Measurements from ENCODE around the gene DLGAP4.
"Not testable (repeated sequence)": the region's sequence is repeated elsewhere in the genome, so short reads cannot be mapped to it uniquely, and the experiment has no call there.

The DLGAP4 gene

GRCh38 chr20:36499723-36500501 is 193.8 kb downstream of the DLGAP4 start:
- no peak for DNase-seq (ENCODE audit: low spot score)

- peak; percentile 12 for DNase-seq (ENCODE audit: low spot score)
These were observed 195.3 kb downstream of the DLGAP4 start for GRCh38 chr20:36501367-36502006.

- no peak for DNase-seq (ENCODE audit: low spot score)
These were observed 198.2 kb downstream of the DLGAP4 start for GRCh38 chr20:36504295-36504694.

GRCh38 chr20:36506253-36506652 is 200.1 kb downstream of the DLGAP4 start:
- DNase-seq (ENCODE audit: low spot score): peak; percentile 26

- DNase-seq (ENCODE audit: low spot score): no peak
These were observed 201.6 kb downstream of the DLGAP4 start for GRCh38 chr20:36507746-36508145.

- DNase-seq (ENCODE audit: low spot score): no peak
These were observed 213.0 kb downstream of the DLGAP4 start for GRCh38 chr20:36519012-36519719.

- no peak for DNase-seq (ENCODE audit: low spot score)
These were observed 213.8 kb downstream of the DLGAP4 start for GRCh38 chr20:36519944-36520343.

- no peak for DNase-seq (ENCODE audit: low spot score)
These were observed 215.4 kb downstream of the DLGAP4 start for GRCh38 chr20:36521526-36521925.

- DNase-seq (ENCODE audit: low spot score): not testable (repeated sequence)
These were observed 216.3 kb downstream of the DLGAP4 start for GRCh38 chr20:36522412-36522811.

GRCh38 chr20:36523341-36523740 is 217.2 kb downstream of the DLGAP4 start:
- DNase-seq (ENCODE audit: low spot score): no peak

- DNase-seq (ENCODE audit: low spot score): no peak
These were observed 219.7 kb downstream of the DLGAP4 start for GRCh38 chr20:36525620-36526365.

- no peak for DNase-seq (ENCODE audit: low spot score)
These were observed 220.4 kb downstream of the DLGAP4 start for GRCh38 chr20:36526521-36527011.

- DNase-seq (ENCODE audit: low spot score): no peak
These were observed 221.4 kb downstream of the DLGAP4 start for GRCh38 chr20:36527331-36528125.

- no peak for DNase-seq (ENCODE audit: low spot score)
These were observed 222.2 kb downstream of the DLGAP4 start for GRCh38 chr20:36528176-36528874.

GRCh38 chr20:36528875-36529417 is 222.8 kb downstream of the DLGAP4 start:
- no peak for DNase-seq (ENCODE audit: low spot score)

- DNase-seq (ENCODE audit: low spot score): no peak
These were observed 226.2 kb downstream of the DLGAP4 start for GRCh38 chr20:36532388-36532787.

- DNase-seq (ENCODE audit: low spot score): no peak
These were observed 226.7 kb downstream of the DLGAP4 start for GRCh38 chr20:36532822-36533221.

- DNase-seq (ENCODE audit: low spot score): no peak
These were observed 232.0 kb downstream of the DLGAP4 start for GRCh38 chr20:36538026-36538722.

- no peak for DNase-seq (ENCODE audit: low spot score)
These were observed 234.5 kb downstream of the DLGAP4 start for GRCh38 chr20:36540551-36541211.

Data from CD4-positive, alpha-beta T cell treated with Interleukin-15 for 4 hours (primary cell).